Gastrocnemius medialis (tissue), 4 donors: ENCODE measurements around the gene KRT7. TPM values are rescaled to one million over a fixed set of nuclear protein-coding genes. Genes with fewer than 3 reads are reported as not detected.

Experiments used
- ATAC-seq, 2 donors: fragments of 150-250 bp; one replicate each; pipeline ENCODE4 v1.9.1; 2016
- DNase-seq, 2 donors: peaks; one replicate each; pipeline ENCODE4 v3.0.0-alpha.2; 2019
- H3K27ac ChIP-seq, 4 donors: fragments of 200-600 bp; sonication (generic); 1 replicate in 1 of 4; 2 replicates in 3 of 4; pipeline ENCODE4 v1.5.1; 2016 to 2018; ENCODE audit warnings: mild to moderate bottlenecking in 2 of 4, moderate library complexity in 1 of 4
- H3K27me3 ChIP-seq, 3 donors: fragments of 200-600 bp; sonication (generic) in 2 of 3; 1 replicate in 1 of 3; 2 replicates in 2 of 3; pipeline versions ENCODE4 v1.5.1 to v1.6.0; 2016 to 2019; ENCODE audit warnings: mild to moderate bottlenecking in 1 of 3, moderate library complexity in 1 of 3
- H3K36me3 ChIP-seq, 2 donors: fragments of 200-600 bp; sonication (generic) in 1 of 2; one replicate each; pipeline ENCODE4 v1.5.1; 2017 to 2018
- H3K4me1 ChIP-seq, 2 donors: fragments of 200-600 bp; sonication (generic) in 1 of 2; one replicate each; pipeline ENCODE4 v1.5.1; 2016 to 2017; ENCODE audit warnings: mild to moderate bottlenecking in 2 of 2
- H3K4me3 ChIP-seq, 4 donors: fragments of 200-600 bp; sonication (generic) in 3 of 4; 1 replicate in 1 of 4; 2 replicates in 3 of 4; pipeline ENCODE4 v1.5.1; 2016 to 2019; ENCODE audit warnings: mild to moderate bottlenecking in 2 of 4
- H3K9me3 ChIP-seq, 3 donors: fragments of 200-600 bp; sonication (generic) in 2 of 3; 1 replicate in 1 of 3; 2 replicates in 2 of 3; pipeline ENCODE4 v1.5.1; 2016 to 2019
- CTCF ChIP-seq, 5 experiments: fragments of 450-650 bp in 3 of 5; fragments of 200-600 bp in 2 of 5; sonication (generic) in 2 of 5; IDR thresholded peaks in 4 of 5; conservative IDR thresholded peaks in 1 of 5; 1 replicate in 4 of 5; 2 replicates in 1 of 5; pipeline ENCODE4 v1.5.1; 2016 to 2019; ENCODE audit warnings: antibody characterized with exemption in 5 of 5, mild to moderate bottlenecking in 3 of 5, moderate library complexity in 3 of 5
- POLR2A ChIP-seq, 2 donors: fragments of 450-650 bp; IDR thresholded peaks; one replicate each; pipeline ENCODE4 v1.6.1; 2017; ENCODE audit warnings: antibody characterized with exemption in 2 of 2, mild to moderate bottlenecking in 2 of 2, moderate library complexity in 2 of 2
- in situ Hi-C, 4 donors: fragments of 200-750 bp; cut with MboI; loops; one replicate each; pipeline versions ENCODE4 v1.15.0 to v1.8.0; 2017; ENCODE audit warnings: low sequenced_read_pairs in 4 of 4
- intact Hi-C: fragments of 100-400 bp; cut with DNase I; formaldehyde crosslinking; loops from one replicate; pipeline ENCODE4 v1.15.1; 2023; ENCODE audit warnings: low total_unique reads
- total RNA-seq, 4 donors: library from RNA; depleted of rRNA; stranded (reverse); fragments of >200 nt; gene quantifications; one replicate each; pipeline versions ENCODE4 v1.1.0 to v1.2.3, GENCODE V29; 2016

KRT7 gene
- total RNA-seq, 4 donors from 2014 or later, result 0.39 to 4.4 (median 1.2) TPM

GRCh38 chr12:52185400-52185967 is 47.6 kb upstream of the KRT7 start:
- H3K4me1 ChIP-seq, result peaks cover 3 to 4% of the 10 kb centered on the region in 2 donors
- DNase-seq (no peak), ATAC-seq (no peak)
- in situ Hi-C loops (no loop called here), intact Hi-C loops (no loop called here)
- no peak for TF ChIP-seq CTCF (IDR thresholded peaks at IDR 0.05 in 4 of 5, conservative IDR thresholded peaks at IDR 0.05 in 1 of 5)
- TF ChIP-seq POLR2A (IDR thresholded peaks at IDR 0.05), result no peak
- no peak overlapping the region for H3K4me3 ChIP-seq
- no peaks in the 10 kb centered on the region for H3K27me3 ChIP-seq
- H3K36me3 ChIP-seq, result no peaks in the 10 kb centered on the region
- H3K9me3 ChIP-seq, result no peaks in the 10 kb centered on the region
- H3K27ac ChIP-seq, result no peak overlapping the region

GRCh38 chr12:52186118-52186840 is 46.8 kb upstream of the KRT7 start:
- H3K4me3 ChIP-seq, result no peak overlapping the region
- intact Hi-C loops, result no loop called here
- no peak overlapping the region for H3K27ac ChIP-seq
- H3K9me3 ChIP-seq, result no peaks in the 10 kb centered on the region
- ATAC-seq (no peak), DNase-seq (no peak)
- H3K27me3 ChIP-seq, result no peaks in the 10 kb centered on the region
- TF ChIP-seq CTCF (IDR thresholded peaks at IDR 0.05 in 4 of 5, conservative IDR thresholded peaks at IDR 0.05 in 1 of 5), result no peak
- no peaks in the 10 kb centered on the region for H3K36me3 ChIP-seq
- in situ Hi-C loops, result no loop called here
- H3K4me1 ChIP-seq, result peaks cover 3 to 4% of the 10 kb centered on the region in 2 donors

GRCh38 chr12:52187206-52187605 is 45.8 kb upstream of the KRT7 start:
- no peak overlapping the region for H3K4me3 ChIP-seq
- TF ChIP-seq CTCF (IDR thresholded peaks at IDR 0.05 in 4 of 5, conservative IDR thresholded peaks at IDR 0.05 in 1 of 5) (no peak), POLR2A (IDR thresholded peaks at IDR 0.05) (no peak)
- DNase-seq (no peak), ATAC-seq (no peak)
- H3K27ac ChIP-seq, result no peak overlapping the region
- H3K9me3 ChIP-seq, result no peaks in the 10 kb centered on the region
- H3K4me1 ChIP-seq, result peaks cover 9 to 11% of the 10 kb centered on the region in 2 donors
- in situ Hi-C loops, result no loop called here
- intact Hi-C loops, result no loop called here
- H3K27me3 ChIP-seq, result no peaks in the 10 kb centered on the region
- H3K36me3 ChIP-seq, result no peaks in the 10 kb centered on the region

GRCh38 chr12:52187640-52188039 is 45.4 kb upstream of the KRT7 start:
- DNase-seq, result no peak
- no peaks in the 10 kb centered on the region for H3K36me3 ChIP-seq
- intact Hi-C loops, result no loop called here
- in situ Hi-C loops, result no loop called here
- H3K4me3 ChIP-seq, result no peak overlapping the region
- TF ChIP-seq CTCF (IDR thresholded peaks at IDR 0.05 in 4 of 5, conservative IDR thresholded peaks at IDR 0.05 in 1 of 5), result no peak
- no peak for TF ChIP-seq POLR2A (IDR thresholded peaks at IDR 0.05)
- no peaks in the 10 kb centered on the region for H3K9me3 ChIP-seq
- H3K27me3 ChIP-seq, result no peaks in the 10 kb centered on the region
- no peak for ATAC-seq
- H3K4me1 ChIP-seq, result peaks cover 13 to 16% of the 10 kb centered on the region in 2 donors
- no peak overlapping the region for H3K27ac ChIP-seq
